HepG2 (cell line): ENCODE measurements around the gene EFCAB13. TPM values are rescaled to one million over a fixed set of nuclear protein-coding genes. Genes with fewer than 3 reads are reported as not detected.
A peak's percentile ranks its signal among the peaks of the same experiment; 100 is the strongest.

Source experiments
- ARNT ChIP-seq: fragments of 450-650 bp; IDR thresholded peaks from 2 replicates; pipeline ENCODE4 v1.6.1; 2017
- BORCS8-MEF2B ChIP-seq: sonication (generic); formaldehyde crosslinking; IDR thresholded peaks from 2 replicates; pipeline ENCODE4 v1.8.0; 2022; ENCODE audit warnings: mild to moderate bottlenecking, missing genetic modification reagents
- GTF3A ChIP-seq: sonication (generic); formaldehyde crosslinking; conservative IDR thresholded peaks from 2 replicates; pipeline ENCODE4 v1.4.0; 2020; ENCODE audit warnings: mild to moderate bottlenecking, missing genetic modification reagents
- MAFF ChIP-seq: IDR thresholded peaks from 2 replicates; pipeline ENCODE4 v1.6.1; 2011; ENCODE audit warnings: low read depth, low read length, improper control_type of control experiment
- MEIS1 ChIP-seq: sonication (generic); formaldehyde crosslinking; IDR thresholded peaks from 2 replicates; pipeline ENCODE4 v1.9.0; 2021; ENCODE audit warnings: mild to moderate bottlenecking, missing genetic modification reagents, moderate library complexity, borderline replicate concordance
- RARG ChIP-seq: sonication (generic); formaldehyde crosslinking; IDR thresholded peaks from 2 replicates; pipeline ENCODE4 v1.4.0; 2020; ENCODE audit warnings: low read depth, mild to moderate bottlenecking, missing genetic modification reagents
- SNAPC2 ChIP-seq: sonication (generic); formaldehyde crosslinking; IDR thresholded peaks from 2 replicates; pipeline ENCODE4 v1.8.1; 2022; ENCODE audit warnings: mild to moderate bottlenecking, missing genetic modification reagents
- ZBTB42 ChIP-seq: sonication (generic); formaldehyde crosslinking; IDR thresholded peaks from 2 replicates; pipeline ENCODE4 v1.5.0; 2020; ENCODE audit warnings: mild to moderate bottlenecking, missing genetic modification reagents
- ZNF563 ChIP-seq: sonication (generic); formaldehyde crosslinking; IDR thresholded peaks from 2 replicates; pipeline ENCODE4 v1.8.0; 2022; ENCODE audit warnings: mild to moderate bottlenecking, moderate library complexity, missing genetic modification reagents
- ZNF567 ChIP-seq: sonication (generic); formaldehyde crosslinking; IDR thresholded peaks from 2 replicates; pipeline ENCODE4 v1.8.1; 2023; ENCODE audit warnings: mild to moderate bottlenecking, missing genetic modification reagents, borderline replicate concordance
- ZNF792 ChIP-seq: IDR thresholded peaks from 2 replicates; pipeline ENCODE4 v1.6.1; 2016
- polyA plus RNA-seq, 8 experiments: library from polyadenylated mRNA; depleted of rRNA in 3 of 8; stranded (reverse) in 7 of 8; unstranded in 1 of 8; fragments of >200 nt; fragmentation: Illumina TruSeq in 4 of 8; extraction: Trizol in 4 of 8; gene quantifications; 2 replicates each; pipeline versions ENCODE4 v1.2.1 to v1.2.3, GENCODE V29; 2011 to 2016; ENCODE audit warnings: low read depth in 4 of 8, missing spikeins in 1 of 8, mixed read lengths in 1 of 8; ENCODE audit not compliant: insufficient read depth in 1 of 8
- total RNA-seq, 5 experiments: library from RNA; depleted of rRNA; stranded (reverse); fragments of >200 nt; fragmentation: Illumina TruSeq; extraction: Trizol; gene quantifications; 2 replicates each; pipeline ENCODE4 v1.2.3, GENCODE V29; 2016; ENCODE audit warnings: low read depth in 1 of 5
- TF ChIP-seq, protein P1 (sequence below): sonication (generic); formaldehyde crosslinking; IDR thresholded peaks from 2 replicates; pipeline ENCODE4 v1.5.1; 2020; ENCODE audit warnings: missing genetic modification reagents, mild to moderate bottlenecking, borderline replicate concordance
- TF ChIP-seq, protein P2 (sequence below): sonication (generic); formaldehyde crosslinking; IDR thresholded peaks from 2 replicates; pipeline ENCODE4 v1.5.1; 2020; ENCODE audit warnings: mild to moderate bottlenecking, missing genetic modification reagents, borderline replicate concordance
- TF ChIP-seq, protein P3 (sequence below): sonication (generic); formaldehyde crosslinking; IDR thresholded peaks from 2 replicates; pipeline ENCODE4 v1.4.0; 2020; ENCODE audit warnings: missing genetic modification reagents, mild to moderate bottlenecking, borderline replicate concordance
- TF ChIP-seq, protein P4 (sequence below): sonication (generic); formaldehyde crosslinking; IDR thresholded peaks from 2 replicates; pipeline ENCODE4 v1.4.0; 2020; ENCODE audit warnings: mild to moderate bottlenecking, missing genetic modification reagents
- TF ChIP-seq, protein P5 (sequence below): sonication (generic); formaldehyde crosslinking; IDR thresholded peaks from 2 replicates; pipeline ENCODE4 v1.5.0; 2020; ENCODE audit warnings: mild to moderate bottlenecking, missing genetic modification reagents
- TF ChIP-seq, protein P6 (sequence below): sonication (generic); formaldehyde crosslinking; IDR thresholded peaks from 2 replicates; pipeline ENCODE4 v1.4.0; 2020; ENCODE audit warnings: missing genetic modification reagents, borderline replicate concordance

EFCAB13 gene
- total and polyA plus RNA-seq, 2 of the 13 experiments (the other 11 are each of a cell fraction or from before 2014, with no cell fraction given): 0.22 to 0.71 TPM

DNA sequence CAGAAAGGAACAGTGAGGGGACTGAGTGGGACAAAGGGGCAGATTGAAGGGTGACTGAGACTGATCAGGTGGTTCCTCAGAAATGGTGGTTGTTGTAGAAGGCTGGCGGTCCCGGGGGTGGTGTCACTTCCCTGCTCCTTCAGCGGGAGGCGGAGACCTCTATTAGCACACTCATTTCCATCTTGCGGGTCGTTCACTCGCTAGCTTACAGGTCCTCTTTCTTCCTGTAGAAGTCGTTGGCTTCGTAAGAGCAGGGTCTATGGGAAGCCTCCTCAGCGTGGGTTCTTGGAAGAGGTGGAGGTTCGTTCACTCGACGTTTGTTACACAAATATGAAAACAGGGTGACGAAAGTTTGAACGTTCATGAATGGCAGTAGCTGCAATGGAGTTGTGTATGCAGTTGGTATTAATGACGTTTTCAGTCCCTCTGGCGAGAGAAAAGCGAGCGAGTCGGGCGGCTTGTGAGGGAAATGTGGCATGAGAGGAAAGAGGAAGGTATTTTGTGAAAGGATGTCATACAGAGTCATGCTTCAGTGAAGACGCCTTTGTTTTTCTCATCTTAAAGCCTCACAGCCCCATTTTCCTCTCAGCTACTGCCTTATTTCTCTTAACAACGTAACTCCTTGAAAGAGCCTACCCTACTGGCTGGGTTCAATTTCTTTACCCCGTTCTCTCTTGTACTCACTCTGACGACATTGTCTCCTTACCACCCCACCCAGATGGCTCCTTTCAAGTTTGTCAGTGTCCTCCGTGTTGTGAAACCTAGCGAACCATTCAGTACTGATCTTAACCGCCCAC, 667 bp downstream of the EFCAB13 start (continued):
- TF ChIP-seq ZNF792 (CRISPR knock-in tag): no peak
- TF ChIP-seq, protein P1, sequence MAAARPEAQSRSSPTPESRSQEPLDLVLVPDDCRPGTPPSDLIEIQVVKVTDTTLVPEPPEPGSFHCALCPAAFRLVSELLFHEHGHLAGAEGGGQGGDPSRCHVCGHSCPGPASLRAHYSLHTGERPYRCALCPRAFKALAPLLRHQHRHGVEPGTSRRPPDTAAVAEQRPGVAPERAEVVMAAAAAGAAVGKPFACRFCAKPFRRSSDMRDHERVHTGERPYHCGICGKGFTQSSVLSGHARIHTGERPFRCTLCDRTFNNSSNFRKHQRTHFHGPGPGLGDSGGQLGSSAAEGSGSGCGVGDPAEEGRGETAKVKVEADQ: no peak
- TF ChIP-seq MAFF: no peak
- no peak for TF ChIP-seq ZBTB42
- TF ChIP-seq RARG (CRISPR knock-in tag): no peak
- TF ChIP-seq, protein P2, sequence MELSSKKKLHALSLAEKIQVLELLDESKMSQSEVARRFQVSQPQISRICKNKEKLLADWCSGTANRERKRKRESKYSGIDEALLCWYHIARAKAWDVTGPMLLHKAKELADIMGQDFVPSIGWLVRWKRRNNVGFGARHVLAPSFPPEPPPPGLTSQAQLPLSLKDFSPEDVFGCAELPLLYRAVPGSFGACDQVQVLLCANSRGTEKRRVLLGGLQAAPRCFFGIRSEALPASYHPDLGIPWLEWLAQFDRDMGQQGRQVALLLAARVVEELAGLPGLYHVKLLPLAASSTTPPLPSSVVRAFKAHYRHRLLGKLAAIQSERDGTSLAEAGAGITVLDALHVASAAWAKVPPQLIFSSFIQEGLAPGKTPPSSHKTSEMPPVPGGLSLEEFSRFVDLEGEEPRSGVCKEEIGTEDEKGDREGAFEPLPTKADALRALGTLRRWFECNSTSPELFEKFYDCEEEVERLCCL (CRISPR knock-in tag): no peak
- TF ChIP-seq SNAPC2: no peak
- no peak for TF ChIP-seq ZNF563
- TF ChIP-seq, protein P3, sequence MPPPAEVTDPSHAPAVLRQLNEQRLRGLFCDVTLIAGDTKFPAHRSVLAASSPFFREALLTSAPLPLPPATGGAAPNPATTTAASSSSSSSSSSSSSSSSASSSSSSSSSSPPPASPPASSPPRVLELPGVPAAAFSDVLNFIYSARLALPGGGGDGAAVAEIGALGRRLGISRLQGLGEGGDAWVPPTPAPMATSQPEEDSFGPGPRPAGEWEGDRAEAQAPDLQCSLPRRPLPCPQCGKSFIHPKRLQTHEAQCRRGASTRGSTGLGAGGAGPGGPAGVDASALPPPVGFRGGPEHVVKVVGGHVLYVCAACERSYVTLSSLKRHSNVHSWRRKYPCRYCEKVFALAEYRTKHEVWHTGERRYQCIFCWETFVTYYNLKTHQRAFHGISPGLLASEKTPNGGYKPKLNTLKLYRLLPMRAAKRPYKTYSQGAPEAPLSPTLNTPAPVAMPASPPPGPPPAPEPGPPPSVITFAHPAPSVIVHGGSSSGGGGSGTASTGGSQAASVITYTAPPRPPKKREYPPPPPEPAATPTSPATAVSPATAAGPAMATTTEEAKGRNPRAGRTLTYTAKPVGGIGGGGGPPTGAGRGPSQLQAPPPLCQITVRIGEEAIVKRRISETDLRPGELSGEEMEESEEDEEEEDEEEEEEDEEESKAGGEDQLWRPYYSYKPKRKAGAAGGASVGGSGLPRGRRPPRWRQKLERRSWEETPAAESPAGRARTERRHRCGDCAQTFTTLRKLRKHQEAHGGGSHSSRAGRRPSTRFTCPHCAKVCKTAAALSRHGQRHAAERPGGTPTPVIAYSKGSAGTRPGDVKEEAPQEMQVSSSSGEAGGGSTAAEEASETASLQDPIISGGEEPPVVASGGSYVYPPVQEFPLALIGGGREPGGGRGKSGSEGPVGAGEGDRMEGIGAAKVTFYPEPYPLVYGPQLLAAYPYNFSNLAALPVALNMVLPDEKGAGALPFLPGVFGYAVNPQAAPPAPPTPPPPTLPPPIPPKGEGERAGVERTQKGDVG: peak; percentile 32; the same call in 1 of the 2 replicates
- TF ChIP-seq, protein P4, sequence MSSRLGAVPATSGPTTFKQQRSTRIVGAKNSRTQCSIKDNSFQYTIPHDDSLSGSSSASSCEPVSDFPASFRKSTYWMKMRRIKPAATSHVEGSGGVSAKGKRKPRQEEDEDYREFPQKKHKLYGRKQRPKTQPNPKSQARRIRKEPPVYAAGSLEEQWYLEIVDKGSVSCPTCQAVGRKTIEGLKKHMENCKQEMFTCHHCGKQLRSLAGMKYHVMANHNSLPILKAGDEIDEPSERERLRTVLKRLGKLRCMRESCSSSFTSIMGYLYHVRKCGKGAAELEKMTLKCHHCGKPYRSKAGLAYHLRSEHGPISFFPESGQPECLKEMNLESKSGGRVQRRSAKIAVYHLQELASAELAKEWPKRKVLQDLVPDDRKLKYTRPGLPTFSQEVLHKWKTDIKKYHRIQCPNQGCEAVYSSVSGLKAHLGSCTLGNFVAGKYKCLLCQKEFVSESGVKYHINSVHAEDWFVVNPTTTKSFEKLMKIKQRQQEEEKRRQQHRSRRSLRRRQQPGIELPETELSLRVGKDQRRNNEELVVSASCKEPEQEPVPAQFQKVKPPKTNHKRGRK (CRISPR knock-in tag): 0 out of 2 replicates have a peak, but pooled peaks have one; percentile 66
- TF ChIP-seq ARNT: no peak
- TF ChIP-seq, protein P5, sequence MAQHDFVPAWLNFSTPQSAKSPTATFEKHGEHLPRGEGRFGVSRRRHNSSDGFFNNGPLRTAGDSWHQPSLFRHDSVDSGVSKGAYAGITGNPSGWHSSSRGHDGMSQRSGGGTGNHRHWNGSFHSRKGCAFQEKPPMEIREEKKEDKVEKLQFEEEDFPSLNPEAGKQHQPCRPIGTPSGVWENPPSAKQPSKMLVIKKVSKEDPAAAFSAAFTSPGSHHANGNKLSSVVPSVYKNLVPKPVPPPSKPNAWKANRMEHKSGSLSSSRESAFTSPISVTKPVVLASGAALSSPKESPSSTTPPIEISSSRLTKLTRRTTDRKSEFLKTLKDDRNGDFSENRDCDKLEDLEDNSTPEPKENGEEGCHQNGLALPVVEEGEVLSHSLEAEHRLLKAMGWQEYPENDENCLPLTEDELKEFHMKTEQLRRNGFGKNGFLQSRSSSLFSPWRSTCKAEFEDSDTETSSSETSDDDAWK (CRISPR knock-in tag): no peak
- TF ChIP-seq ZNF567 (CRISPR knock-in tag): no peak
- TF ChIP-seq GTF3A (CRISPR knock-in tag): no peak
- TF ChIP-seq MEIS1: no peak
- TF ChIP-seq BORCS8-MEF2B (CRISPR knock-in tag): no peak
- TF ChIP-seq, protein P6, sequence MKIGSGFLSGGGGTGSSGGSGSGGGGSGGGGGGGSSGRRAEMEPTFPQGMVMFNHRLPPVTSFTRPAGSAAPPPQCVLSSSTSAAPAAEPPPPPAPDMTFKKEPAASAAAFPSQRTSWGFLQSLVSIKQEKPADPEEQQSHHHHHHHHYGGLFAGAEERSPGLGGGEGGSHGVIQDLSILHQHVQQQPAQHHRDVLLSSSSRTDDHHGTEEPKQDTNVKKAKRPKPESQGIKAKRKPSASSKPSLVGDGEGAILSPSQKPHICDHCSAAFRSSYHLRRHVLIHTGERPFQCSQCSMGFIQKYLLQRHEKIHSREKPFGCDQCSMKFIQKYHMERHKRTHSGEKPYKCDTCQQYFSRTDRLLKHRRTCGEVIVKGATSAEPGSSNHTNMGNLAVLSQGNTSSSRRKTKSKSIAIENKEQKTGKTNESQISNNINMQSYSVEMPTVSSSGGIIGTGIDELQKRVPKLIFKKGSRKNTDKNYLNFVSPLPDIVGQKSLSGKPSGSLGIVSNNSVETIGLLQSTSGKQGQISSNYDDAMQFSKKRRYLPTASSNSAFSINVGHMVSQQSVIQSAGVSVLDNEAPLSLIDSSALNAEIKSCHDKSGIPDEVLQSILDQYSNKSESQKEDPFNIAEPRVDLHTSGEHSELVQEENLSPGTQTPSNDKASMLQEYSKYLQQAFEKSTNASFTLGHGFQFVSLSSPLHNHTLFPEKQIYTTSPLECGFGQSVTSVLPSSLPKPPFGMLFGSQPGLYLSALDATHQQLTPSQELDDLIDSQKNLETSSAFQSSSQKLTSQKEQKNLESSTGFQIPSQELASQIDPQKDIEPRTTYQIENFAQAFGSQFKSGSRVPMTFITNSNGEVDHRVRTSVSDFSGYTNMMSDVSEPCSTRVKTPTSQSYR: no peak
